ENCODE results near the gene ADAM10.

DNA sequence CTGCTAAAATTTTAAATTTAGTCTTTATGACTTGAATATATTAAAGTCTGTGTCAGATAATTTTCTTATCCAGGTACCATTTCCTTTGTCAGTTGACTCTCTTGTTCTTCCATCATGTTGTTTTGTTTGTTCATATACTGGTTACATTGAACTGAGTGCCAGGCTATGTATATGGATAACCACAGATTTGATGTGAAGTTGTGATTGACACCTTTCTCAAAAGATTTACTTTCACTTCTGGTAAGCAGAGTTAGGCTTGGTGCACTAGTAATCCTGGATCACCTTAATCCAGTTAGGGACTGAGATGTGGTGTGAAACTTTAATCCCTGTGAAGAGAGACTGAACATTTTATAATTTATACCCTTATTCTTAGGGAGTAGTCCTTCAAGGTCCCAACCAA, 99.4 kb downstream of the ADAM10 start:
- TF ChIP-seq, protein P1, sequence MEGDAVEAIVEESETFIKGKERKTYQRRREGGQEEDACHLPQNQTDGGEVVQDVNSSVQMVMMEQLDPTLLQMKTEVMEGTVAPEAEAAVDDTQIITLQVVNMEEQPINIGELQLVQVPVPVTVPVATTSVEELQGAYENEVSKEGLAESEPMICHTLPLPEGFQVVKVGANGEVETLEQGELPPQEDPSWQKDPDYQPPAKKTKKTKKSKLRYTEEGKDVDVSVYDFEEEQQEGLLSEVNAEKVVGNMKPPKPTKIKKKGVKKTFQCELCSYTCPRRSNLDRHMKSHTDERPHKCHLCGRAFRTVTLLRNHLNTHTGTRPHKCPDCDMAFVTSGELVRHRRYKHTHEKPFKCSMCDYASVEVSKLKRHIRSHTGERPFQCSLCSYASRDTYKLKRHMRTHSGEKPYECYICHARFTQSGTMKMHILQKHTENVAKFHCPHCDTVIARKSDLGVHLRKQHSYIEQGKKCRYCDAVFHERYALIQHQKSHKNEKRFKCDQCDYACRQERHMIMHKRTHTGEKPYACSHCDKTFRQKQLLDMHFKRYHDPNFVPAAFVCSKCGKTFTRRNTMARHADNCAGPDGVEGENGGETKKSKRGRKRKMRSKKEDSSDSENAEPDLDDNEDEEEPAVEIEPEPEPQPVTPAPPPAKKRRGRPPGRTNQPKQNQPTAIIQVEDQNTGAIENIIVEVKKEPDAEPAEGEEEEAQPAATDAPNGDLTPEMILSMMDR (conservative IDR thresholded peaks at IDR 0.05; ENCODE audit: low read length) = no peak
- no peak for TF ChIP-seq EZH2phosphoT487 (IDR thresholded peaks at IDR 0.05; ENCODE audit: borderline replicate concordance, low read depth, low read length)
